ENCODE measurements around the gene RAD51AP1. TPM values are rescaled to one million over a fixed set of nuclear protein-coding genes. Genes with fewer than 3 reads are reported as not detected.

The RAD51AP1 gene
- total and polyA plus RNA-seq, 2 of the 8 experiments (the other 6 are each of a cell fraction or from before 2014, with no cell fraction given), result 29.7 to 48.3 TPM

GRCh38 chr12:4490973-4491372 lies 47.7 kb upstream of the RAD51AP1 start:
- no peak overlapping the region for H2BK15ac ChIP-seq (ENCODE audit: low read length)
- peaks cover 0 to 3% (median 0%) of the 10 kb centered on the region in 4 experiments; a peak in 2 of 8 replicates for H3K36me3 ChIP-seq (ENCODE audit: control insufficient read depth in 2 of 4, insufficient read depth in 4 of 4, low read length in 3 of 4)
- no peak overlapping the region for H2AFZ ChIP-seq (ENCODE audit: low read length)
- 92% methylated on average over 1 of the region's 1 CpG; no CpG with 5 or more reads in 1 of the 2 experiments for WGBS, 2 experiments (ENCODE audit: extremely low coverage in 1 of 2, insufficient coverage in 1 of 2, insufficient read length in 1 of 2, insufficient replicate concordance in 2 of 2, low coverage in 1 of 2, low lambda C conversion rate in 2 of 2, missing lambda C conversion rate in 1 of 2)
- FAIRE-seq (no peak), DNase-seq (ENCODE audit: low read depth in 1 of 2, low spot score in 2 of 2) (no peak)
- no peak overlapping the region for H3K4me2 ChIP-seq (ENCODE audit: insufficient read depth in 1 of 2, low read depth in 2 of 2, low read length in 2 of 2)
- H2BK5ac ChIP-seq (ENCODE audit: low read depth, low read length), result no peak overlapping the region
- H3K4me3 ChIP-seq (ENCODE audit: extremely low read depth in 1 of 4, insufficient read depth in 2 of 4, low read depth in 3 of 4, low read length in 4 of 4), result no peak overlapping the region
- H4K20me1 ChIP-seq (replicated peaks in 1 of 2; ENCODE audit: control insufficient read depth in 1 of 2, insufficient read depth in 2 of 2, low read length in 2 of 2), result no peaks in the 10 kb centered on the region
- no peaks in the 10 kb centered on the region for H3K27me3 ChIP-seq (replicated peaks in 1 of 4; ENCODE audit: control insufficient read depth in 3 of 4, extremely low read depth in 1 of 4, insufficient read depth in 3 of 4, low read length in 3 of 4)
- no peak overlapping the region for H2BK20ac ChIP-seq (ENCODE audit: low read length)
- no peak overlapping the region for H4K8ac ChIP-seq (ENCODE audit: extremely low read depth, insufficient read depth, low read length)
- H3K14ac ChIP-seq (ENCODE audit: insufficient read length), result no peak overlapping the region
- H4K91ac ChIP-seq (replicated peaks; ENCODE audit: insufficient read length, low read length), result no peak overlapping the region
- no peaks in the 10 kb centered on the region for H3K23me2 ChIP-seq (ENCODE audit: low read depth, low read length)
- peaks cover 0 to 3% (median 1%) of the 10 kb centered on the region in 4 experiments; a peak in 4 of 7 replicates for H3K4me1 ChIP-seq (replicated peaks in 1 of 4; ENCODE audit: control insufficient read depth in 3 of 4, insufficient read depth in 4 of 4, low read length in 3 of 4)
- H3K9me3 ChIP-seq (ENCODE audit: insufficient read depth in 2 of 2, low read depth in 1 of 2, low read length in 1 of 2), result no peaks in the 10 kb centered on the region
- no peaks in the 10 kb centered on the region for H3K79me2 ChIP-seq (ENCODE audit: control insufficient read depth in 1 of 2, insufficient read depth in 2 of 2, low read length in 2 of 2)
- H3K79me1 ChIP-seq (ENCODE audit: low read depth, low read length), result no peaks in the 10 kb centered on the region
- H3K27ac ChIP-seq (ENCODE audit: low read depth, low read length), result no peak overlapping the region
- ChIA-PET CTCF (ENCODE audit: partially characterized antibody) (no interaction called here), POLR2A (ENCODE audit: partially characterized antibody) (no interaction called here)
- no peak overlapping the region for H4K5ac ChIP-seq (ENCODE audit: insufficient read length, low read depth, low read length)
- no peak overlapping the region for H2BK12ac ChIP-seq (ENCODE audit: low read depth, low read length)
- H3K18ac ChIP-seq (ENCODE audit: extremely low read depth, low read length), result no peak overlapping the region
- no peak overlapping the region for H2BK120ac ChIP-seq (replicated peaks; ENCODE audit: low read depth, low read length)
- no peak overlapping the region for H3K4ac ChIP-seq (replicated peaks; ENCODE audit: insufficient read length, low read depth, low read length)
- no peak overlapping the region for H3K56ac ChIP-seq (replicated peaks; ENCODE audit: insufficient read length, low read depth, low read length)
- H2AK5ac ChIP-seq (ENCODE audit: low read depth, low read length), result no peak overlapping the region
- no peak overlapping the region for H3K23ac ChIP-seq (ENCODE audit: insufficient read length)
- H3K9ac ChIP-seq (replicated peaks in 1 of 4; ENCODE audit: extremely low read depth in 1 of 4, low read depth in 3 of 4, low read length in 3 of 4), result no peak overlapping the region
- TF ChIP-seq RBBP5 (IDR thresholded peaks at IDR 0.05; ENCODE audit: borderline replicate concordance, low read depth, low read length), result no peak
- no peak for TF ChIP-seq CEBPB (IDR thresholded peaks at IDR 0.05; ENCODE audit: low read depth, low read length)
- no peak for TF ChIP-seq SUZ12 (IDR thresholded peaks at IDR 0.05; ENCODE audit: low read length)
- TF ChIP-seq TAF7 (optimal IDR thresholded peaks at IDR 0.05; ENCODE audit: borderline replicate concordance, low read depth, low read length), result no peak
- TF ChIP-seq CREB1 (IDR thresholded peaks at IDR 0.05), result no peak
- no peak for TF ChIP-seq TEAD4 (IDR thresholded peaks at IDR 0.05; ENCODE audit: low read depth, low read length)
- no peak for TF ChIP-seq ASH2L (IDR thresholded peaks at IDR 0.05; ENCODE audit: low read length)
- no peak for TF ChIP-seq CBX5 (IDR thresholded peaks at IDR 0.05; ENCODE audit: low read depth, low read length)
- TF ChIP-seq SP2 (IDR thresholded peaks at IDR 0.05; ENCODE audit: low read length), result no peak
- TF ChIP-seq USF2 (IDR thresholded peaks at IDR 0.05; ENCODE audit: low read length), result no peak
- TF ChIP-seq CBX8 (IDR thresholded peaks at IDR 0.05; ENCODE audit: borderline replicate concordance, low read depth, low read length), result no peak
- TF ChIP-seq GTF2F1 (IDR thresholded peaks at IDR 0.05; ENCODE audit: borderline replicate concordance, low read depth, low read length), result no peak
- no peak for TF ChIP-seq BRCA1 (IDR thresholded peaks at IDR 0.05; ENCODE audit: low read depth, low read length)
- TF ChIP-seq E2F6 (IDR thresholded peaks at IDR 0.05), result no peak
